ENCODE measurements around the gene HTRA3.

Gene HTRA3

GRCh38 chr4:8349664-8350236 is 80.2 kb downstream of the HTRA3 start:
- H3K4me1 ChIP-seq (ENCODE audit: low read length), result peaks cover 5% of the 10 kb centered on the region; the same call in 1 of the 2 replicates
- TF ChIP-seq EZH2phosphoT487 (IDR thresholded peaks at IDR 0.05; ENCODE audit: low read depth) (no peak), CTCF (IDR thresholded peaks at IDR 0.05; ENCODE audit: low read depth, low read length) (no peak)
- no peaks in the 10 kb centered on the region for H3K79me2 ChIP-seq (ENCODE audit: low read length)
- H3K27me3 ChIP-seq (ENCODE audit: low read depth, low read length), result no peaks in the 10 kb centered on the region
- no peak overlapping the region for H3K4me3 ChIP-seq (ENCODE audit: low read length)
- H3K27ac ChIP-seq (ENCODE audit: low read length), result no peak overlapping the region
- H3K9ac ChIP-seq (ENCODE audit: low read length), result no peak overlapping the region
- no peak overlapping the region for H2AFZ ChIP-seq (ENCODE audit: low read depth, low read length)
- no peaks in the 10 kb centered on the region for H3K9me3 ChIP-seq (ENCODE audit: insufficient read depth, low read length)
- no peaks in the 10 kb centered on the region for H4K20me1 ChIP-seq (ENCODE audit: insufficient read depth, low read length)
- H3K4me2 ChIP-seq (ENCODE audit: low read length), result no peak overlapping the region
- no peaks in the 10 kb centered on the region for H3K36me3 ChIP-seq (replicated peaks; ENCODE audit: low read depth, low read length)

GRCh38 chr4:8350352-8350751 is 80.8 kb downstream of the HTRA3 start:
- no peak overlapping the region for H3K4me3 ChIP-seq (ENCODE audit: low read length)

GRCh38 chr4:8350841-8351461 is 81.4 kb downstream of the HTRA3 start:
- no peak overlapping the region for H2AFZ ChIP-seq (ENCODE audit: low read depth, low read length)
- no peak overlapping the region for H3K4me2 ChIP-seq (ENCODE audit: low read length)
- H3K27me3 ChIP-seq (ENCODE audit: low read depth, low read length), result peaks cover 7% of the 10 kb centered on the region
- no peaks in the 10 kb centered on the region for H3K36me3 ChIP-seq (replicated peaks; ENCODE audit: low read depth, low read length)
- no peak overlapping the region for H3K4me3 ChIP-seq (ENCODE audit: low read length)
- H4K20me1 ChIP-seq (ENCODE audit: insufficient read depth, low read length), result no peaks in the 10 kb centered on the region
- H3K79me2 ChIP-seq (ENCODE audit: low read length), result no peaks in the 10 kb centered on the region
- no peak overlapping the region for H3K9ac ChIP-seq (ENCODE audit: low read length)
- no peak overlapping the region for H3K27ac ChIP-seq (ENCODE audit: low read length)
- no peak for TF ChIP-seq EZH2phosphoT487 (IDR thresholded peaks at IDR 0.05; ENCODE audit: low read depth)
- no peak for TF ChIP-seq CTCF (IDR thresholded peaks at IDR 0.05; ENCODE audit: low read depth, low read length)
- H3K4me1 ChIP-seq (ENCODE audit: low read length), result peaks cover 5% of the 10 kb centered on the region; the same call in 1 of the 2 replicates
- H3K9me3 ChIP-seq (ENCODE audit: insufficient read depth, low read length), result no peaks in the 10 kb centered on the region

More at GRCh38 chr4:8350352-8350751, 80.8 kb downstream of the HTRA3 start:
- Histone ChIP-seq H4K20me1 (ENCODE audit: insufficient read depth, low read length) (no peaks in the 10 kb centered on the region), H2AFZ (ENCODE audit: low read depth, low read length) (no peak overlapping the region), H3K9me3 (ENCODE audit: insufficient read depth, low read length) (no peaks in the 10 kb centered on the region), H3K79me2 (ENCODE audit: low read length) (no peaks in the 10 kb centered on the region), H3K27me3 (ENCODE audit: low read depth, low read length) (peaks cover 2% of the 10 kb centered on the region; the same call in 1 of the 2 replicates), H3K27ac (ENCODE audit: low read length) (no peak overlapping the region), H3K4me1 (ENCODE audit: low read length) (peaks cover 5% of the 10 kb centered on the region; the same call in 1 of the 2 replicates), H3K9ac (ENCODE audit: low read length) (no peak overlapping the region), H3K4me2 (ENCODE audit: low read length) (no peak overlapping the region), H3K36me3 (replicated peaks; ENCODE audit: low read depth, low read length) (no peaks in the 10 kb centered on the region)
- no peak for TF ChIP-seq CTCF (IDR thresholded peaks at IDR 0.05; ENCODE audit: low read depth, low read length)
- TF ChIP-seq EZH2phosphoT487 (IDR thresholded peaks at IDR 0.05; ENCODE audit: low read depth), result no peak

GRCh38 chr4:8351931-8352367 is 82.4 kb downstream of the HTRA3 start:
- Histone ChIP-seq H3K4me2 (ENCODE audit: low read length) (no peak overlapping the region), H3K27me3 (ENCODE audit: low read depth, low read length) (peaks cover 12% of the 10 kb centered on the region), H3K27ac (ENCODE audit: low read length) (no peak overlapping the region), H3K4me1 (ENCODE audit: low read length) (peaks cover 5% of the 10 kb centered on the region; the same call in 1 of the 2 replicates), H2AFZ (ENCODE audit: low read depth, low read length) (no peak overlapping the region), H3K9me3 (ENCODE audit: insufficient read depth, low read length) (no peaks in the 10 kb centered on the region), H3K79me2 (ENCODE audit: low read length) (no peaks in the 10 kb centered on the region), H3K9ac (ENCODE audit: low read length) (no peak overlapping the region), H3K4me3 (ENCODE audit: low read length) (no peak overlapping the region), H3K36me3 (replicated peaks; ENCODE audit: low read depth, low read length) (no peaks in the 10 kb centered on the region), H4K20me1 (ENCODE audit: insufficient read depth, low read length) (no peaks in the 10 kb centered on the region)
- TF ChIP-seq EZH2phosphoT487 (IDR thresholded peaks at IDR 0.05; ENCODE audit: low read depth) (no peak), CTCF (IDR thresholded peaks at IDR 0.05; ENCODE audit: low read depth, low read length) (no peak)
